ENCODE results near the gene MAP3K3. TPM values are rescaled to one million over a fixed set of nuclear protein-coding genes. Genes with fewer than 3 reads are reported as not detected.

MAP3K3 gene
- total RNA-seq, 1 donor from 2014 or later = 26.2 TPM

DNA sequence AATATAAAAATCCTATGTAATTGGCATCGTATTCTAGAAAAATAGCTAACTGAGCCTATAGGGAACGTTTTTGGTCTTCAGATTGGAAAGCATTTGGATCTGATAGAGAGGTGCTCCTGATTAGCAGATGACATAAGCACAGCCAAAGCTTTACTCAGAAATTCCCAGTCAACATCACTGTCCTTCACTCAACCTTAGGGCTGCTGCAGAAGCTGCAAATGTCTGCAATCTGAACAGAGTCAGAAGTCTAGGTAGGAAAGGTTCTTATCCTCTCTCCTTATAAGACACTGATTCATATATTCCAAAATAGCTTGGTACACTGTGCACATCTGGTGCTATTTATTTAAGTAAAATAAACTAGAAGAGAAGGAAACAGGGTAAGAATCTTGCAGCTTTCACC, 100.2 kb downstream of the MAP3K3 start:
- TF ChIP-seq, protein P1, sequence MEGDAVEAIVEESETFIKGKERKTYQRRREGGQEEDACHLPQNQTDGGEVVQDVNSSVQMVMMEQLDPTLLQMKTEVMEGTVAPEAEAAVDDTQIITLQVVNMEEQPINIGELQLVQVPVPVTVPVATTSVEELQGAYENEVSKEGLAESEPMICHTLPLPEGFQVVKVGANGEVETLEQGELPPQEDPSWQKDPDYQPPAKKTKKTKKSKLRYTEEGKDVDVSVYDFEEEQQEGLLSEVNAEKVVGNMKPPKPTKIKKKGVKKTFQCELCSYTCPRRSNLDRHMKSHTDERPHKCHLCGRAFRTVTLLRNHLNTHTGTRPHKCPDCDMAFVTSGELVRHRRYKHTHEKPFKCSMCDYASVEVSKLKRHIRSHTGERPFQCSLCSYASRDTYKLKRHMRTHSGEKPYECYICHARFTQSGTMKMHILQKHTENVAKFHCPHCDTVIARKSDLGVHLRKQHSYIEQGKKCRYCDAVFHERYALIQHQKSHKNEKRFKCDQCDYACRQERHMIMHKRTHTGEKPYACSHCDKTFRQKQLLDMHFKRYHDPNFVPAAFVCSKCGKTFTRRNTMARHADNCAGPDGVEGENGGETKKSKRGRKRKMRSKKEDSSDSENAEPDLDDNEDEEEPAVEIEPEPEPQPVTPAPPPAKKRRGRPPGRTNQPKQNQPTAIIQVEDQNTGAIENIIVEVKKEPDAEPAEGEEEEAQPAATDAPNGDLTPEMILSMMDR (conservative IDR thresholded peaks at IDR 0.05) = no peak
- no peak overlapping the region for H3K27ac Mint-ChIP-seq
- H3K9me3 Mint-ChIP-seq = no peaks in the 10 kb centered on the region
- H3K4me3 Mint-ChIP-seq = no peak overlapping the region
- H3K36me3 Mint-ChIP-seq = peaks cover 7% of the 10 kb centered on the region
- peaks cover 7% of the 10 kb centered on the region for H3K4me1 Mint-ChIP-seq (ENCODE audit: unreplicated experiment)
- H3K27me3 Mint-ChIP-seq = no peaks in the 10 kb centered on the region
- DNase-seq (ENCODE audit: extremely low spot score, unreplicated experiment) = no peak

DNA sequence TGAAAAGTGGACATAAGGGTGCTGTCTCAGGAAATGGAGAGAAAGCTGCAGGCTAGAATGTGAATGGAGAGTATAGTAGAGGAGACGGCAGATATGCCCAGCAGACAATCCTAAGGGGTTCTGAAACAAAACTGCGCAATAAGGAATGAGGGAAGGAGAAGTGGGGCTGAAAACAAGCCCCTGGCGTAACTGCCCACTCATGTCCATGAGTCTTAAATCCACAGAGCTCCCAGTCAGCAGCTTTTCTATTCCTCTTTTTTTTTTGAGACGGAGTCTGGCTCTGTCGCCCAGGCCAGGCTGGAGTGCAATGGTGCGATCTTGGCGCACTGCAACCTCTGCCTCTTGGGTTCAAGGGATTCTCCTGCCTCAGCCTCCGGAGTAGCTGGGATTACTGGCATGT, 113.5 kb downstream of the MAP3K3 start:
- H3K9me3 Mint-ChIP-seq = no peaks in the 10 kb centered on the region
- H3K4me1 Mint-ChIP-seq (ENCODE audit: unreplicated experiment) = peaks cover 3% of the 10 kb centered on the region
- TF ChIP-seq, protein P1 (conservative IDR thresholded peaks at IDR 0.05) = no peak
- H3K36me3 Mint-ChIP-seq = no peaks in the 10 kb centered on the region
- no peaks in the 10 kb centered on the region for H3K27me3 Mint-ChIP-seq
- no peak overlapping the region for H3K4me3 Mint-ChIP-seq
- H3K27ac Mint-ChIP-seq = no peak overlapping the region
- DNase-seq (ENCODE audit: extremely low spot score, unreplicated experiment) = no peak

DNA sequence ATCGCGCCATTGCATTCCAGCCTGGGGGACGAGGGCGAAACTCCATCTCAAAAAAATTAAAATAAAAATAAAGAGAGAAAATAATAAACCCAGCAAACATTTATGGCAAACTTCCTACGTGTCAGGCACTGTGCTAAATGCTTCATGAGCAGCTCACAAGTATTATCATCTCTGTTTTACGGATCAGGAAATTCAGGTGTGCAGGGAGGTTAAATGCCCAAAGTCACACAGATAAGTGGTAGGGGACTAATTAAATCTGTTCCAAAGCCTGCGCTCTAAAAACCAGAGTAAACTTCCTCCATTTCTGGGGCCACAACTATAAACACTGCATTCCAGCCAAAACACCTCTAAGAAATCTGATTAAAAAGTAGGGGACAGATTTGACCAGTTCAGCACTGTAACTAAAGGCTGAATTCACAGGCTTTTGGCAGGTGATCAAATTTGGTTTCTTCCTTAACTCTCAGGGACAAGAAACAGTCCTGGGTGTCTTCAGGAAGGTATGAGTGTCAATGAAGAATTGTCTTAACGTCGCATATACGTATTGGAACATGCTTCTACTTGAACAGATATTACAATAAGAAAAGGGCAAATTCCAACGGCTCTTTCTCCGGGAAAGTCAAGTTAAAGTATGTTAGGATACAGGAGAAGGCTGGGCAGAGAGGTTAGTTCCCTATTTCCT, 118.4 kb downstream of the MAP3K3 start:
- peaks cover 4% of the 10 kb centered on the region for H3K4me1 Mint-ChIP-seq (ENCODE audit: unreplicated experiment)
- H3K4me3 Mint-ChIP-seq = peak overlapping the region; percentile 94
- H3K36me3 Mint-ChIP-seq = peaks cover 2% of the 10 kb centered on the region
- H3K9me3 Mint-ChIP-seq = no peaks in the 10 kb centered on the region
- TF ChIP-seq, protein P1 (conservative IDR thresholded peaks at IDR 0.05) = no peak
- H3K27me3 Mint-ChIP-seq = no peaks in the 10 kb centered on the region
- DNase-seq (ENCODE audit: extremely low spot score, unreplicated experiment) = no peak
- H3K27ac Mint-ChIP-seq = peak overlapping the region; percentile 95

DNA sequence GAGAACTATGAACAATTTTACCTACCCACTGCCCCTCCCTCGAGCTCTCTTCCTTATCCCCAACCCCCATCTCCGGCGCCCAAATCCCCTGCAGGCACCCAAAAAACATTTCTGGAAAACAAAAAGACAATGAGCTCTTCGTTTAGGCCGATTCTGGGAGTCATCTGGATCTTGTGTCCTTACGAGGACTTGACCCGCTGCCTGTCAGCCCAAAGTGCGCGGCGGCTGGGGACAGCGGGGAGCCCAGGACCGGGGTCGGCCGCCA, 118.9 kb downstream of the MAP3K3 start:
- H3K27ac Mint-ChIP-seq = peak overlapping the region; percentile 95
- H3K4me3 Mint-ChIP-seq = peak overlapping the region; percentile 94
- no peak for DNase-seq (ENCODE audit: extremely low spot score, unreplicated experiment)
- H3K9me3 Mint-ChIP-seq = no peaks in the 10 kb centered on the region
- no peaks in the 10 kb centered on the region for H3K27me3 Mint-ChIP-seq
- peaks cover 6% of the 10 kb centered on the region for H3K36me3 Mint-ChIP-seq
- peaks cover 4% of the 10 kb centered on the region for H3K4me1 Mint-ChIP-seq (ENCODE audit: unreplicated experiment)
- TF ChIP-seq, protein P1 (conservative IDR thresholded peaks at IDR 0.05) = no peak

DNA sequence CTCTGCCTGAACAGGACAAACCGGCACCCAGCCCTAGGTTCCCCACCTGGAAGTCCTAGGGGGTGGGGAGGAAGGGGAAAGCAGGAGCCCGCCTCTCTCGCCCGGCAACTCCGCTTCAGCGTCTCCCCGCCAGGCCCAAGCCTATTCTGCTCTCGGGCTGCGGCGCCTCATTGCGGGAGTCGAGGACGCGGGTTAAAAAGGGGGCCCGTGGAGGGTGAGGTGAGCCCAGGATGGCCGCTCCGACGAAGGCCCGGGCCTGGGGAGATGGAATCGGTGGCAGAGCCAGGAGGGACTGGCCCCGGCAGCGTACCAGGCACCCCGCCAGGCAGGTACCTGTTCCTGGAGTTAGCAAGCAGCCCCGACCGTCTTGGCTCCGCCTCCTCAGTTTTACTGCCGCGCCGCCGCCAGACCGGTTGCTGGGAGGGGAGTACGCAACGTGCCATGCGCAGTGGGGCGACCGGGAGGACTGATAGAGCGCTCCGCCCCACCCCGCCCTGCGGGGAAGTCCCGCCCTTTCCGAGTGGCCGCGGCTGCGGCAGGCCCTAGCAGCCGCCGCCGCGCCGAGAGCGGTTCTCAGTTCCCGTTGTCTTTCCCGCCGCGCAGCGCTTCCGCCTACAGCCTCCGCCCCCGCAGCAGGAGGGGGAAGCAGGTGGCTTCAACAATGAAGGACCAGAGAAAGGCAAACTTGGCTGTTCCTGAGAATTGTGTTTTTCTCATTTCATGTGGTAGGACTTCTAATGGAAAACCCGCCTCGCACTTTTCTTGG, 119.4 kb downstream of the MAP3K3 start, which contains the start of gene STRADA:
Gene STRADA, minus strand, starts transcription at position 392 of the 766 bp plus-strand sequence. CDS start 13,430 bp downstream, outside the sequence.
- Mint-ChIP-seq H3K4me1 (ENCODE audit: unreplicated experiment) (peaks cover 4% of the 10 kb centered on the region), H3K36me3 (peaks cover 6% of the 10 kb centered on the region), H3K27me3 (no peaks in the 10 kb centered on the region), H3K27ac (peak within 1 kb of the TSS; percentile 95), H3K4me3 (peak within 1 kb of the TSS; percentile 94), H3K9me3 (no peaks in the 10 kb centered on the region)
- TF ChIP-seq, protein P1 (conservative IDR thresholded peaks at IDR 0.05) = peak; percentile 22
- peak; percentile 99 for DNase-seq (ENCODE audit: extremely low spot score, unreplicated experiment)

Other genes starting within 250 kb of the MAP3K3 start
- gene CYB561, start 176.1 kb upstream of the MAP3K3 start, total RNA-seq (ENCODE audit: low replicate concordance) = 34.5 and 85.1 TPM in 2 replicates
- gene ACE, start 145.4 kb upstream of the MAP3K3 start, total RNA-seq (ENCODE audit: low replicate concordance) = 3.6 and 9.1 TPM in 2 replicates
- gene KCNH6, start 99.1 kb upstream of the MAP3K3 start, total RNA-seq (ENCODE audit: low replicate concordance) = 4.4 and 9.0 TPM in 2 replicates
- 94.7 and 123 TPM in 2 replicates for gene DCAF7, start 71.9 kb upstream of the MAP3K3 start, total RNA-seq (ENCODE audit: low replicate concordance)
- gene TACO1, start 21.5 kb upstream of the MAP3K3 start, total RNA-seq (ENCODE audit: low replicate concordance) = 22.3 and 24.4 TPM in 2 replicates
- gene LIMD2, start 77.7 kb downstream of the MAP3K3 start, total RNA-seq (ENCODE audit: low replicate concordance) = 16.1 and 65.1 TPM in 2 replicates
- gene STRADA, start 119.4 kb downstream of the MAP3K3 start, total RNA-seq (ENCODE audit: low replicate concordance) = 26.5 and 43.9 TPM in 2 replicates
- 71.8 and 78.2 TPM in 2 replicates for gene CCDC47, start 151.2 kb downstream of the MAP3K3 start, total RNA-seq (ENCODE audit: low replicate concordance)
- gene DDX42, start 151.8 kb downstream of the MAP3K3 start, total RNA-seq (ENCODE audit: low replicate concordance) = 124 and 148 TPM in 2 replicates
- 112 and 113 TPM in 2 replicates for gene PSMC5, start 205.0 kb downstream of the MAP3K3 start, total RNA-seq (ENCODE audit: low replicate concordance)
- gene FTSJ3, start 205.2 kb downstream of the MAP3K3 start, total RNA-seq (ENCODE audit: low replicate concordance) = 39.4 and 45.2 TPM in 2 replicates
- gene SMARCD2, start 220.3 kb downstream of the MAP3K3 start, total RNA-seq (ENCODE audit: low replicate concordance) = 64.8 and 67.3 TPM in 2 replicates

All from type B pancreatic cell (in vitro differentiated cells).